ENCODE data around the gene ANKS1B.
A peak's percentile ranks its signal among the peaks of the same experiment; 100 is the strongest.
"Not testable (repeated sequence)": the region's sequence is repeated elsewhere in the genome, so short reads cannot be mapped to it uniquely, and the experiment has no call there.

ANKS1B gene

GRCh38 chr12:99054601-99055128 is 930.1 kb downstream of the ANKS1B start:
- DNase-seq (ENCODE audit: low spot score): no peak

- DNase-seq (ENCODE audit: low spot score): no peak
These were observed 930.9 kb downstream of the ANKS1B start for GRCh38 chr12:99053616-99054362.

- DNase-seq (ENCODE audit: low spot score): no peak
These were observed 935.0 kb downstream of the ANKS1B start for GRCh38 chr12:99049774-99050173.

- DNase-seq (ENCODE audit: low spot score): no peak
These were observed 939.6 kb downstream of the ANKS1B start for GRCh38 chr12:99045158-99045557.

- peak; percentile 86 for DNase-seq (ENCODE audit: low spot score)
These were observed 941.3 kb downstream of the ANKS1B start for GRCh38 chr12:99043319-99043914.

- DNase-seq (ENCODE audit: low spot score): no peak
These were observed 942.5 kb downstream of the ANKS1B start for GRCh38 chr12:99042226-99042625.

GRCh38 chr12:99039367-99040120 is 945.2 kb downstream of the ANKS1B start:
- no peak for DNase-seq (ENCODE audit: low spot score)

- DNase-seq (ENCODE audit: low spot score): no peak
These were observed 948.2 kb downstream of the ANKS1B start for GRCh38 chr12:99036566-99036965.

GRCh38 chr12:99035803-99036202 is 948.9 kb downstream of the ANKS1B start:
- DNase-seq (ENCODE audit: low spot score): no peak

- not testable (repeated sequence) for DNase-seq (ENCODE audit: low spot score)
These were observed 950.5 kb downstream of the ANKS1B start for GRCh38 chr12:99034201-99034600.

GRCh38 chr12:99029511-99030271 is 955.0 kb downstream of the ANKS1B start:
- DNase-seq (ENCODE audit: low spot score): peak; percentile 75

- no peak for DNase-seq (ENCODE audit: low spot score)
These were observed 957.3 kb downstream of the ANKS1B start for GRCh38 chr12:99027461-99027860.

- no peak for DNase-seq (ENCODE audit: low spot score)
These were observed 957.7 kb downstream of the ANKS1B start for GRCh38 chr12:99027055-99027393.

GRCh38 chr12:99026332-99027054 is 958.2 kb downstream of the ANKS1B start:
- DNase-seq (ENCODE audit: low spot score): no peak

GRCh38 chr12:99024870-99025269 is 959.9 kb downstream of the ANKS1B start:
- DNase-seq (ENCODE audit: low spot score): no peak

- DNase-seq (ENCODE audit: low spot score): no peak
These were observed 960.5 kb downstream of the ANKS1B start for GRCh38 chr12:99024191-99024590.

GRCh38 chr12:99020871-99021270 is 963.9 kb downstream of the ANKS1B start:
- DNase-seq (ENCODE audit: low spot score): no peak

GRCh38 chr12:99019798-99020197 is 964.9 kb downstream of the ANKS1B start:
- DNase-seq (ENCODE audit: low spot score): no peak

GRCh38 chr12:99017971-99018370 is 966.8 kb downstream of the ANKS1B start:
- no peak for DNase-seq (ENCODE audit: low spot score)

GRCh38 chr12:99009654-99010296 is 975.0 kb downstream of the ANKS1B start:
- DNase-seq (ENCODE audit: low spot score): no peak

- DNase-seq (ENCODE audit: low spot score): peak; percentile 8
These were observed 979.1 kb downstream of the ANKS1B start for GRCh38 chr12:99005601-99006000.
